Measurements from ENCODE around the gene SCGB1A1. TPM values are rescaled to one million over a fixed set of nuclear protein-coding genes. Genes with fewer than 3 reads are reported as not detected.

The SCGB1A1 gene
- total RNA-seq, 1 donor from 2014 or later: not detected

- intact Hi-C loops (cut with DNase I): no loop called here
- TF ChIP-seq CTCF (IDR thresholded peaks at IDR 0.05) (no peak), POLR2AphosphoS5 (IDR thresholded peaks at IDR 0.05; ENCODE audit: insufficient read depth in 1 of 2, low read depth in 1 of 2) (peak in 1 of 2 donors; percentile 20), POLR2A (IDR thresholded peaks at IDR 0.05) (no peak)
- no peak for DNase-seq (ENCODE audit: extremely low spot score in 2 of 2)
- Histone ChIP-seq H3K4me3 (no peak overlapping the region), H3K9me3 (no peaks in the 10 kb centered on the region), H3K27me3 (no peaks in the 10 kb centered on the region), H3K36me3 (no peaks in the 10 kb centered on the region), H3K27ac (peak overlapping the region; percentile 39), H3K4me1 (peaks cover 12% of the 10 kb centered on the region)
Observed at GRCh38 chr11:62472063-62472884, 53.4 kb downstream of the SCGB1A1 start.

Other genes starting within 250 kb of the SCGB1A1 start
- gene SCGB1D1, start 228.8 kb upstream of the SCGB1A1 start, total RNA-seq: not detected
- not detected for gene SCGB2A1, start 210.4 kb upstream of the SCGB1A1 start, total RNA-seq
- gene SCGB1D2, start 176.8 kb upstream of the SCGB1A1 start, total RNA-seq: not detected
- not detected for gene SCGB2A2, start 148.9 kb upstream of the SCGB1A1 start, total RNA-seq
- not detected for gene SCGB1D4, start 120.0 kb upstream of the SCGB1A1 start, total RNA-seq
- 5.6 TPM for gene ASRGL1, start 81.6 kb upstream of the SCGB1A1 start, total RNA-seq
- 828 TPM for gene AHNAK, start 127.8 kb downstream of the SCGB1A1 start, total RNA-seq
- 1,183 TPM for gene EEF1G, start 154.9 kb downstream of the SCGB1A1 start, total RNA-seq
- 12.0 TPM for gene TUT1, start 172.5 kb downstream of the SCGB1A1 start, total RNA-seq
- gene MTA2, start 182.8 kb downstream of the SCGB1A1 start, total RNA-seq: 96.3 TPM
- gene EML3, start 193.7 kb downstream of the SCGB1A1 start, total RNA-seq: 69.0 TPM
- 6.1 TPM for gene ROM1, start 194.2 kb downstream of the SCGB1A1 start, total RNA-seq
- gene B3GAT3, start 203.0 kb downstream of the SCGB1A1 start, total RNA-seq: 41.7 TPM
- 129 TPM for gene GANAB, start 227.6 kb downstream of the SCGB1A1 start, total RNA-seq
- gene INTS5, start 234.3 kb downstream of the SCGB1A1 start, total RNA-seq: 16.2 TPM
- gene C11orf98, start 246.2 kb downstream of the SCGB1A1 start, total RNA-seq: 44.2 TPM
- 28.7 TPM for gene CSKMT, start 246.3 kb downstream of the SCGB1A1 start, total RNA-seq

Data from vagina (tissue), 2 donors.